HCT116 (cell line): ENCODE data around the gene PTPRO. TPM values are rescaled to one million over a fixed set of nuclear protein-coding genes. Genes with fewer than 3 reads are reported as not detected.

ENCODE experiments used
- ATAC-seq: fragments of 200-7000 bp; cut with Tn5 transposase; 2 replicates; pipeline ENCODE4 v1.9.1; 2020; ENCODE audit warnings: mild to moderate bottlenecking, moderate library complexity
- BruUV-seq: library from RNA; stranded (reverse); fragments of 400-500 nt; replicated peaks from 2 replicates; lab custom pipeline; 2021; lab: Mats Ljungman, UMichigan
- CTCF ChIA-PET: fragments of 300-600 bp; sonication (Branson Sonifier 250); formaldehyde crosslinking; loops from one replicate; lab custom pipeline; 2021; ENCODE audit warnings: antibody characterized with exemption; lab: Charles Lee
- POLR2A ChIA-PET: fragments of 300-600, 350-600 bp; sonication (Branson Sonifier 250); formaldehyde crosslinking; loops from one replicate; lab custom pipeline; 2021; ENCODE audit warnings: antibody characterized with exemption; lab: Charles Lee
- RAD21 ChIA-PET, 2 experiments: fragments of 300-600 bp; sonication (Branson Sonifier 250); formaldehyde crosslinking; loops; one replicate each; lab custom pipeline; 2023; ENCODE audit warnings: low total read pairs in 2 of 2; ENCODE audit not compliant: uncharacterized antibody in 2 of 2, unreplicated experiment in 2 of 2, low non-redundant PET in 1 of 2; lab: Charles Lee
- DNase-seq: peaks from one replicate; pipeline ENCODE4 v3.0.0-alpha.2; 2010; ENCODE audit warnings: low read depth, low spot score
- H2AFZ ChIP-seq: fragments of 200-600 bp; shearing (Covaris generic), sonication (generic); 2 replicates; pipeline ENCODE4 v1.6.1; 2017; ENCODE audit warnings: low read depth, mixed run types, mixed read lengths, antibody characterized with exemption, low read length; ENCODE audit not compliant: poor library complexity, severe bottlenecking
- H3K27ac ChIP-seq: 2 replicates; pipeline ENCODE4 v1.5.1; 2012; ENCODE audit warnings: low read depth, low read length
- H3K27me3 ChIP-seq: fragments of 200-600 bp; sonication (generic); 2 replicates; pipeline ENCODE4 v1.6.1; 2016; ENCODE audit warnings: mixed run types, low read length, mixed read lengths; ENCODE audit not compliant: insufficient read depth
- H3K36me3 ChIP-seq, 2 experiments: fragments of 200-500 bp in 1 of 2; fragments of 200-600 bp in 1 of 2; sonication (Bioruptor generic) in 1 of 2; sonication (generic) in 1 of 2; 2 replicates each; pipeline versions ENCODE4 v1.5.1 to v1.6.1; 2014 to 2016; ENCODE audit warnings: low read length in 2 of 2, inconsistent platforms in 1 of 2, mixed read lengths in 1 of 2, mixed run types in 1 of 2; ENCODE audit not compliant: insufficient read depth in 2 of 2, control insufficient read depth in 1 of 2
- H3K4me1 ChIP-seq, 2 experiments: fragments of 200-600 bp in 1 of 2; sonication (generic) in 1 of 2; 2 replicates each; pipeline versions ENCODE4 v1.5.1 to v1.6.1; 2012 to 2017; ENCODE audit warnings: low read length in 2 of 2, inconsistent platforms in 1 of 2, mild to moderate bottlenecking in 1 of 2, mixed read lengths in 1 of 2, mixed run types in 1 of 2, moderate library complexity in 1 of 2; ENCODE audit not compliant: insufficient read depth in 2 of 2, control insufficient read depth in 1 of 2
- H3K4me2 ChIP-seq: fragments of 200-600 bp; sonication (generic); 2 replicates; pipeline ENCODE4 v1.6.1; 2017; ENCODE audit warnings: mixed run types, low read length, mixed read lengths
- H3K4me3 ChIP-seq, 2 experiments: fragments of 200-600 bp in 1 of 2; sonication (generic) in 1 of 2; replicated peaks in 1 of 2; 2 replicates each; pipeline ENCODE4 v1.5.1; 2011 to 2016; ENCODE audit warnings: low read length in 2 of 2, control low read depth in 1 of 2, low read depth in 1 of 2, mild to moderate bottlenecking in 1 of 2, mixed read lengths in 1 of 2, mixed run types in 1 of 2
- H3K79me2 ChIP-seq: fragments of 200-600 bp; sonication (generic); 2 replicates; pipeline ENCODE4 v1.6.1; 2017; ENCODE audit warnings: mild to moderate bottlenecking, mixed run types, low read length, moderate library complexity, mixed read lengths; ENCODE audit not compliant: insufficient read depth
- H3K9ac ChIP-seq: fragments of 200-600 bp; sonication (generic); 2 replicates; pipeline ENCODE4 v1.6.1; 2016; ENCODE audit warnings: low read length, mixed read lengths
- H3K9me2 ChIP-seq: fragments of 200-600 bp; sonication (generic), shearing (Covaris generic); 2 replicates; pipeline ENCODE4 v1.6.1; 2017; ENCODE audit warnings: mixed run types, mild to moderate bottlenecking, moderate library complexity; ENCODE audit not compliant: insufficient read depth
- H3K9me3 ChIP-seq, 2 experiments: fragments of 200-500 bp in 1 of 2; fragments of 200-600 bp in 1 of 2; sonication (Bioruptor generic) in 1 of 2; sonication (generic) in 1 of 2; 2 replicates each; pipeline ENCODE4 v1.6.1; 2014 to 2017; ENCODE audit warnings: low read length in 2 of 2, mixed read lengths in 2 of 2, inconsistent platforms in 1 of 2, low read depth in 1 of 2, mild to moderate bottlenecking in 1 of 2, mixed run types in 1 of 2, moderate library complexity in 1 of 2; ENCODE audit not compliant: control insufficient read depth in 1 of 2, insufficient read depth in 1 of 2
- H4K20me1 ChIP-seq: fragments of 200-600 bp; sonication (generic), shearing (Covaris generic); 2 replicates; pipeline ENCODE4 v1.6.1; 2017; ENCODE audit warnings: mixed run types, mild to moderate bottlenecking, moderate library complexity; ENCODE audit not compliant: insufficient read depth
- ATF3 ChIP-seq: IDR thresholded peaks from 2 replicates; pipeline ENCODE4 v1.6.1; 2012
- EZH2 ChIP-seq: fragments of 200-600 bp; sonication (generic); IDR thresholded peaks from 2 replicates; pipeline ENCODE4 v1.6.1; 2017; ENCODE audit warnings: antibody characterized with exemption, mixed run types
- FOSL1 ChIP-seq: IDR thresholded peaks from 2 replicates; pipeline ENCODE4 v1.6.1; 2012; ENCODE audit warnings: low read depth
- JUND ChIP-seq: IDR thresholded peaks from 2 replicates; pipeline ENCODE4 v1.6.1; 2012
- POLR2AphosphoS5 ChIP-seq: IDR thresholded peaks from 2 replicates; pipeline ENCODE4 v1.6.1; 2011; ENCODE audit warnings: mild to moderate bottlenecking, low read depth, low read length, moderate library complexity
- REST ChIP-seq: IDR thresholded peaks from 2 replicates; pipeline ENCODE4 v1.6.1; 2012; ENCODE audit warnings: low read depth
- SP1 ChIP-seq: IDR thresholded peaks from 2 replicates; pipeline ENCODE4 v1.6.1; 2012; ENCODE audit warnings: low read depth
- SRF ChIP-seq: IDR thresholded peaks from 2 replicates; pipeline ENCODE4 v1.6.1; 2012; ENCODE audit warnings: low read depth
- TCF7L2 ChIP-seq: IDR thresholded peaks from 2 replicates; pipeline ENCODE4 v1.7.0; 2011; ENCODE audit warnings: borderline replicate concordance, inconsistent platforms; ENCODE audit not compliant: insufficient read depth, insufficient read length; ENCODE audit errors: extremely low read depth
- ZFX ChIP-seq: fragments of 450-650 bp; IDR thresholded peaks from 2 replicates; pipeline ENCODE4 v1.6.1; 2017
- ZNF274 ChIP-seq: fragments of 200-500 bp; sonication (Bioruptor generic); IDR thresholded peaks from 2 replicates; pipeline ENCODE4 v1.6.1; 2014; ENCODE audit warnings: mild to moderate bottlenecking, low read depth, low read length, inconsistent platforms
- intact Hi-C: fragments of 100-400 bp; cut with micrococcal nuclease; formaldehyde crosslinking; loops from 2 replicates; pipeline ENCODE4 v1.10.0; 2022
- total RNA-seq: library from RNA; stranded (reverse); gene quantifications from one replicate; pipeline ENCODE4 v1.2.1, GENCODE V29; 2021; ENCODE audit not compliant: unreplicated experiment
- TF ChIP-seq, protein P1 (sequence below), 3 experiments: fragments of 200-600 bp in 1 of 3; sonication (generic) in 1 of 3; IDR thresholded peaks in 2 of 3; conservative IDR thresholded peaks in 1 of 3; 2 replicates each; pipeline ENCODE4 v1.5.1; 2012 to 2017; ENCODE audit warnings: low read depth in 2 of 3, low read length in 2 of 3, antibody characterized with exemption in 1 of 3, borderline replicate concordance in 1 of 3, control low read depth in 1 of 3, mild to moderate bottlenecking in 1 of 3, mixed read lengths in 1 of 3, mixed run types in 1 of 3, moderate library complexity in 1 of 3; ENCODE audit not compliant: insufficient read depth in 1 of 3

PTPRO gene
- total RNA-seq, 1 experiment from 2014 or later: not detected

DNA sequence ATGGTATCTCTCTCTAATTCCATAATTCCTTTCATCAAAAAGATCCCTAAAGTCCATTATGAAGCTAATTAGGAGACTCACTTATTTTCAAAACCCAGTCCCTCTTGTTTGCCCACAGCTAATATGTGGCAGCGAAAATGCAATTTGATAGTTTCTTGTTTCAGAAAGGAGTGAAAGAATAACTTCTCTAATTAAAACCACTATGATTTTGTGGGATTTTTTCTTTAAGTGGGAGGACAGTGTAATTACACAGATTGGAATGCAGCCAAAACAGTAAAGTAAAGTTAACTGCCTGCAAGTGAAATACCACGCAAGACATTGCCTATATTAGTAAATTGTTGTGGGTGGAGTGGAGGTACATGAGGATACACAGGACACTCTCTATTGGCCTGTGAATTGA lies 50.0 kb downstream of the PTPRO start:
- no peak overlapping the region for H3K4me3 ChIP-seq
- POLR2A ChIA-PET: interaction anchor here (0.6 kb wide), 1 partner anchor 523 kb away, joined by 4 read pairs; no protein-coding TSS in a partner anchor
- CTCF ChIA-PET: no interaction called here
- H3K9ac ChIP-seq: no peak overlapping the region
- H3K9me2 ChIP-seq: no peaks in the 10 kb centered on the region
- no peaks in the 10 kb centered on the region for H3K36me3 ChIP-seq
- H3K27ac ChIP-seq: no peak overlapping the region
- no peak for TF ChIP-seq JUND
- no peak for TF ChIP-seq SRF
- no peak for TF ChIP-seq ZFX
- TF ChIP-seq, protein P1, sequence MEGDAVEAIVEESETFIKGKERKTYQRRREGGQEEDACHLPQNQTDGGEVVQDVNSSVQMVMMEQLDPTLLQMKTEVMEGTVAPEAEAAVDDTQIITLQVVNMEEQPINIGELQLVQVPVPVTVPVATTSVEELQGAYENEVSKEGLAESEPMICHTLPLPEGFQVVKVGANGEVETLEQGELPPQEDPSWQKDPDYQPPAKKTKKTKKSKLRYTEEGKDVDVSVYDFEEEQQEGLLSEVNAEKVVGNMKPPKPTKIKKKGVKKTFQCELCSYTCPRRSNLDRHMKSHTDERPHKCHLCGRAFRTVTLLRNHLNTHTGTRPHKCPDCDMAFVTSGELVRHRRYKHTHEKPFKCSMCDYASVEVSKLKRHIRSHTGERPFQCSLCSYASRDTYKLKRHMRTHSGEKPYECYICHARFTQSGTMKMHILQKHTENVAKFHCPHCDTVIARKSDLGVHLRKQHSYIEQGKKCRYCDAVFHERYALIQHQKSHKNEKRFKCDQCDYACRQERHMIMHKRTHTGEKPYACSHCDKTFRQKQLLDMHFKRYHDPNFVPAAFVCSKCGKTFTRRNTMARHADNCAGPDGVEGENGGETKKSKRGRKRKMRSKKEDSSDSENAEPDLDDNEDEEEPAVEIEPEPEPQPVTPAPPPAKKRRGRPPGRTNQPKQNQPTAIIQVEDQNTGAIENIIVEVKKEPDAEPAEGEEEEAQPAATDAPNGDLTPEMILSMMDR (IDR thresholded peaks at IDR 0.05 in 2 of 3, conservative IDR thresholded peaks at IDR 0.05 in 1 of 3; ENCODE audit: borderline replicate concordance in 1 of 3, insufficient read depth in 1 of 3, low read depth in 2 of 3, low read length in 2 of 3): no peak
- TF ChIP-seq POLR2AphosphoS5: no peak
- no peak for TF ChIP-seq ZNF274
- no peak for TF ChIP-seq SP1
- intact Hi-C loops: no loop called here
- no peaks in the 10 kb centered on the region for H3K9me3 ChIP-seq
- no peak for DNase-seq
- H3K4me1 ChIP-seq: no peaks in the 10 kb centered on the region
- no peak overlapping the region for H3K4me2 ChIP-seq
- RAD21 ChIA-PET: no interaction called here
- H3K79me2 ChIP-seq: no peaks in the 10 kb centered on the region
- H3K27me3 ChIP-seq: peaks cover 50% of the 10 kb centered on the region
- no peak overlapping the region for H2AFZ ChIP-seq
- H4K20me1 ChIP-seq: no peaks in the 10 kb centered on the region
- ATAC-seq: no peak
- BruUV-seq: no TSS peak

- ChIA-PET RAD21 (no interaction called here), POLR2A (no interaction called here), CTCF (no interaction called here)
- TF ChIP-seq FOSL1: no peak
- TF ChIP-seq, protein P1 (IDR thresholded peaks at IDR 0.05 in 2 of 3, conservative IDR thresholded peaks at IDR 0.05 in 1 of 3; ENCODE audit: borderline replicate concordance in 1 of 3, insufficient read depth in 1 of 3, low read depth in 2 of 3, low read length in 2 of 3): no peak
- no peak for TF ChIP-seq EZH2
- no peak for TF ChIP-seq TCF7L2
- no peak for TF ChIP-seq ZNF274
- no peak for TF ChIP-seq SP1
- TF ChIP-seq ZFX: no peak
- TF ChIP-seq ATF3: no peak
- TF ChIP-seq REST: no peak
These were observed 65.5 kb downstream of the PTPRO start for GRCh38 chr12:15387772-15388171.

More at GRCh38 chr12:15387772-15388171, 65.5 kb downstream of the PTPRO start:
- Histone ChIP-seq H2AFZ (no peak overlapping the region), H3K27ac (no peak overlapping the region), H3K4me1 (no peaks in the 10 kb centered on the region), H3K27me3 (peaks cover 44% of the 10 kb centered on the region), H3K9me2 (no peaks in the 10 kb centered on the region), H3K79me2 (no peaks in the 10 kb centered on the region), H3K9me3 (no peaks in the 10 kb centered on the region), H3K9ac (no peak overlapping the region), H3K4me2 (no peak overlapping the region), H3K36me3 (no peaks in the 10 kb centered on the region), H3K4me3 (no peak overlapping the region), H4K20me1 (no peaks in the 10 kb centered on the region)
- intact Hi-C loops: no loop called here
- DNase-seq: no peak
- ATAC-seq: no peak
- no TSS peak for BruUV-seq
